Keratinocyte (primary cell): Measurements from ENCODE around the gene HOXB13. TPM values are rescaled to one million over a fixed set of nuclear protein-coding genes. Genes with fewer than 3 reads are reported as not detected.

Experiments
- DNase-seq: peaks from one replicate; pipeline ENCODE4 v3.0.0-alpha.2; 2011; ENCODE audit warnings: low read depth, missing footprints, low spot score
- FAIRE-seq: peaks from 2 replicates; lab custom pipeline; 2011; peaks lifted over from hg19 to GRCh38; lab: Jason Lieb, UNC
- H2AFZ ChIP-seq: 2 replicates; pipeline ENCODE4 v1.6.0; 2012; ENCODE audit warnings: low read length, control low read depth, inconsistent platforms; ENCODE audit not compliant: control insufficient read depth
- H3K27ac ChIP-seq: 2 replicates; pipeline ENCODE4 v1.5.1; 2011; ENCODE audit warnings: low read length; ENCODE audit not compliant: control insufficient read depth, insufficient read depth
- H3K27me3 ChIP-seq: 3 replicates; pipeline ENCODE4 v1.6.0; 2011; ENCODE audit warnings: low read length; ENCODE audit not compliant: control insufficient read depth, insufficient read depth; ENCODE audit errors: extremely low read depth
- H3K36me3 ChIP-seq, 2 experiments: 2 replicates in 1 of 2; 3 replicates in 1 of 2; pipeline ENCODE4 v1.5.1; 2011; ENCODE audit warnings: low read length in 2 of 2, mild to moderate bottlenecking in 1 of 2; ENCODE audit not compliant: control insufficient read depth in 2 of 2, insufficient read depth in 2 of 2; ENCODE audit errors: extremely low read depth in 1 of 2
- H3K4me1 ChIP-seq: 3 replicates; pipeline ENCODE4 v1.5.1; 2011; ENCODE audit warnings: low read length; ENCODE audit not compliant: control insufficient read depth, insufficient read depth; ENCODE audit errors: extremely low read depth
- H3K4me2 ChIP-seq: 3 replicates; pipeline ENCODE4 v1.6.0; 2011; ENCODE audit warnings: low read depth, low read length; ENCODE audit not compliant: control insufficient read depth, insufficient read depth; ENCODE audit errors: extremely low read depth
- H3K4me3 ChIP-seq, 3 experiments: fragments of 200-600 bp in 1 of 3; sonication (generic) in 1 of 3; 2 replicates in 2 of 3; 3 replicates in 1 of 3; pipeline ENCODE4 v1.5.1; 2011 to 2016; ENCODE audit warnings: low read length in 3 of 3, mild to moderate bottlenecking in 3 of 3, control low read depth in 2 of 3, inconsistent platforms in 1 of 3, low read depth in 1 of 3, mixed read lengths in 1 of 3, mixed run types in 1 of 3, moderate library complexity in 1 of 3; ENCODE audit not compliant: control insufficient read depth in 2 of 3, insufficient read depth in 2 of 3; ENCODE audit errors: extremely low read depth in 1 of 3
- H3K79me2 ChIP-seq: 2 replicates; pipeline ENCODE4 v1.6.0; 2012; ENCODE audit warnings: low read length; ENCODE audit not compliant: control insufficient read depth, insufficient read depth
- H3K9ac ChIP-seq: 3 replicates; pipeline ENCODE4 v1.6.0; 2011; ENCODE audit warnings: low read length; ENCODE audit not compliant: control insufficient read depth, insufficient read depth; ENCODE audit errors: extremely low read depth
- H3K9me1 ChIP-seq: 3 replicates; pipeline ENCODE4 v1.6.0; 2011; ENCODE audit warnings: low read length; ENCODE audit not compliant: control insufficient read depth, insufficient read depth; ENCODE audit errors: extremely low read depth
- H3K9me3 ChIP-seq: 2 replicates; pipeline ENCODE4 v1.5.1; 2012; ENCODE audit warnings: low read depth, low read length; ENCODE audit not compliant: control insufficient read depth
- H4K20me1 ChIP-seq: 3 replicates; pipeline ENCODE4 v1.6.0; 2011; ENCODE audit warnings: low read length; ENCODE audit not compliant: control insufficient read depth, insufficient read depth; ENCODE audit errors: extremely low read depth
- EZH2 ChIP-seq: IDR thresholded peaks from one replicate; pipeline ENCODE4 v1.6.1; 2012; ENCODE audit warnings: inconsistent platforms, mild to moderate bottlenecking, low read length, moderate library complexity
- dilution Hi-C: fragments of 300-500 bp; cut with MboI; formaldehyde crosslinking; loops from one replicate; pipeline ENCODE4 v1.7.0; 2020; ENCODE audit warnings: low sequenced_read_pairs; ENCODE audit not compliant: extremely low pct_ligation_motif_present
- polyA plus RNA-seq, 5 experiments: library from polyadenylated mRNA; depleted of rRNA in 3 of 5; stranded (reverse) in 3 of 5; stranded (forward) in 1 of 5; unstranded in 1 of 5; fragments of >200 nt; gene quantifications; 1 replicate in 1 of 5; 2 replicates in 3 of 5; 3 replicates in 1 of 5; pipeline versions ENCODE4 v1.2.1 to v1.2.3, GENCODE V29; 2011 to 2012; ENCODE audit warnings: missing spikeins in 2 of 5, low read depth in 1 of 5, low replicate concordance in 1 of 5
- TF ChIP-seq, protein P1 (sequence below), 3 experiments: IDR thresholded peaks in 1 of 3; conservative IDR thresholded peaks in 1 of 3; optimal IDR thresholded peaks in 1 of 3; 2 replicates in 2 of 3; 3 replicates in 1 of 3; pipeline versions ENCODE3 to v1.5.1; 2011; ENCODE audit warnings: low read length in 3 of 3, mild to moderate bottlenecking in 3 of 3, moderate library complexity in 2 of 3, control low read depth in 1 of 3, inconsistent platforms in 1 of 3; ENCODE audit not compliant: insufficient read depth in 2 of 3; ENCODE audit errors: extremely low read depth in 1 of 3

The HOXB13 gene
- polyA plus RNA-seq, 1 donor (not counting 4 experiments of a cell fraction or from before 2014, with no cell fraction given) = not detected

DNA sequence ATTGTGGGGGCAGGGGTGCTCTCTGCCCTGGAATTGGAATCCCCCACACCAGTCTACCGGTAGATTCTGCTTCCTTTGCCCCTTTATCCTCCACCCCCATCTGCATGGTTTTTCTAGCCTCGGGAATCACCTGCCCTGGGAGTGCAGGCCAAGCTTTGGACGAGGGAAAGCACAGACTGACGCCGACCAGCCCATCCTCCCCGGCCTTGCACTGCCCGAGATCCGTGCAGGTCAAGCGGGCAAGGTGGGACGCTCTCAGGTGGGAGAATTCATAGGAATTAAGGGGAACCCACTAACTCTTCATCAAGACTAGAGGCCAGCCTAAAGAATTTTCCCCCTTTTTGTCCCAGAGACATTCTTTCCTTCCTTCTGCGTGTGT, 9.9 kb upstream of the HOXB13 start:
- Histone ChIP-seq H2AFZ (no peak overlapping the region), H4K20me1 (peaks cover 2% of the 10 kb centered on the region), H3K9me1 (no peaks in the 10 kb centered on the region), H3K9ac (no peak overlapping the region), H3K4me1 (no peaks in the 10 kb centered on the region), H3K4me3 (no peak overlapping the region), H3K36me3 (no peaks in the 10 kb centered on the region), H3K27me3 (peaks cover 96% of the 10 kb centered on the region), H3K9me3 (no peaks in the 10 kb centered on the region), H3K27ac (no peak overlapping the region), H3K4me2 (no peak overlapping the region), H3K79me2 (no peaks in the 10 kb centered on the region)
- dilution Hi-C loops = no loop called here
- TF ChIP-seq, protein P1, sequence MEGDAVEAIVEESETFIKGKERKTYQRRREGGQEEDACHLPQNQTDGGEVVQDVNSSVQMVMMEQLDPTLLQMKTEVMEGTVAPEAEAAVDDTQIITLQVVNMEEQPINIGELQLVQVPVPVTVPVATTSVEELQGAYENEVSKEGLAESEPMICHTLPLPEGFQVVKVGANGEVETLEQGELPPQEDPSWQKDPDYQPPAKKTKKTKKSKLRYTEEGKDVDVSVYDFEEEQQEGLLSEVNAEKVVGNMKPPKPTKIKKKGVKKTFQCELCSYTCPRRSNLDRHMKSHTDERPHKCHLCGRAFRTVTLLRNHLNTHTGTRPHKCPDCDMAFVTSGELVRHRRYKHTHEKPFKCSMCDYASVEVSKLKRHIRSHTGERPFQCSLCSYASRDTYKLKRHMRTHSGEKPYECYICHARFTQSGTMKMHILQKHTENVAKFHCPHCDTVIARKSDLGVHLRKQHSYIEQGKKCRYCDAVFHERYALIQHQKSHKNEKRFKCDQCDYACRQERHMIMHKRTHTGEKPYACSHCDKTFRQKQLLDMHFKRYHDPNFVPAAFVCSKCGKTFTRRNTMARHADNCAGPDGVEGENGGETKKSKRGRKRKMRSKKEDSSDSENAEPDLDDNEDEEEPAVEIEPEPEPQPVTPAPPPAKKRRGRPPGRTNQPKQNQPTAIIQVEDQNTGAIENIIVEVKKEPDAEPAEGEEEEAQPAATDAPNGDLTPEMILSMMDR (optimal IDR thresholded peaks at IDR 0.05 in 1 of 3, IDR thresholded peaks at IDR 0.05 in 1 of 3, conservative IDR thresholded peaks at IDR 0.05 in 1 of 3; ENCODE audit: extremely low read depth in 1 of 3, insufficient read depth in 2 of 3, low read length in 3 of 3) = no peak
- TF ChIP-seq EZH2 = no peak
- FAIRE-seq (no peak), DNase-seq (no peak)

DNA sequence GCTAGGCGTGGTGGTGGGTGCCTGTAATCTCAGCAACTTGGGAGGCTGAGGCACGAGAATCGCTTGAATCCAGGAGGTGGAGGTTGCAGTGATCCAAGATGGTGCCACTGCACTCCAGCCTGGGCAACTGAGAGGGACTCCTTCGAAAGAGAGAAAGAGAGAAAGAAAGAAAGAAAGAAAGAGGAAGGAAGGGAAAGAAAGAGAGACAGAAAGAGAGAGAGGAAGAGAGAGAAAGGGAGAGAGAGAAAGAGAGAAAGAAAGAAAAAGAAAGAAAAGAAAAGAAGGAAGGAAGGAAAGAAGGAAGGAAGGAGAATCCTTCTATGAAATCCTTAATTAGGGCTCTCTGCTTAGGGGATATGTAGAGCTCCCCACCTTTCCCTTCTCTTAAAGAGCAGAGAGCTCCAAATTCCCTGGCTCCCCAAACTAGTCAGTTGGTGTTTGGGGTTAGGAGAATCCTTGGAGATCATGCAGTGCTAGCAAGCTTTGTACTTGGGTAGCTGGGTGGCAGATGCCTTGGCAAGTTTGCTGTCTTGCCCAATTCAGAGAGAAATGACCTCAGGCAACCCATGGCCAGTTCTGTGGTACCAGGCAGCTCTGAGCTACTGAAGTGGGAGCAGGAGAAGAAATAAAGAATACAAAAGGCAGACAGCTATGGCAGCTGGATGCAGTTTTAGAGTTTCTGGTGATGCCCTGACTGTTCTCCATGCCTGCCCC, 8.9 kb upstream of the HOXB13 start:
- peaks cover 96% of the 10 kb centered on the region for H3K27me3 ChIP-seq
- H2AFZ ChIP-seq = no peak overlapping the region
- H3K9me1 ChIP-seq = no peaks in the 10 kb centered on the region
- H3K9me3 ChIP-seq = no peaks in the 10 kb centered on the region
- no peak for FAIRE-seq
- no peak overlapping the region for H3K4me2 ChIP-seq
- H3K4me1 ChIP-seq = no peaks in the 10 kb centered on the region
- H3K36me3 ChIP-seq = no peaks in the 10 kb centered on the region
- H3K4me3 ChIP-seq = no peak overlapping the region
- no peak overlapping the region for H3K9ac ChIP-seq
- dilution Hi-C loops = no loop called here
- H4K20me1 ChIP-seq = peaks cover 2% of the 10 kb centered on the region
- no peak overlapping the region for H3K27ac ChIP-seq
- no peak for DNase-seq
- TF ChIP-seq, protein P1 (optimal IDR thresholded peaks at IDR 0.05 in 1 of 3, IDR thresholded peaks at IDR 0.05 in 1 of 3, conservative IDR thresholded peaks at IDR 0.05 in 1 of 3; ENCODE audit: extremely low read depth in 1 of 3, insufficient read depth in 2 of 3, low read length in 3 of 3) = no peak
- no peak for TF ChIP-seq EZH2
- no peaks in the 10 kb centered on the region for H3K79me2 ChIP-seq
